ENCODE data around the gene TRABD2B.

GRCh38 chr1:47761201-47761930, 235.8 kb downstream of the TRABD2B start:
- TF ChIP-seq EZH2 (IDR thresholded peaks at IDR 0.05; ENCODE audit: low read depth, unreplicated experiment): no peak
- no peak for TF ChIP-seq CTCF (conservative IDR thresholded peaks at IDR 0.05; ENCODE audit: low read depth in 2 of 2)
- no peak for TF ChIP-seq NANOG (IDR thresholded peaks at IDR 0.05; ENCODE audit: borderline replicate concordance)
